ENCODE measurements around the gene NLGN2.
A peak's percentile ranks its signal among the peaks of the same experiment; 100 is the strongest.
"Not testable (repeated sequence)": the region's sequence is repeated elsewhere in the genome, so short reads cannot be mapped to it uniquely, and the experiment has no call there.

Gene NLGN2

DNA sequence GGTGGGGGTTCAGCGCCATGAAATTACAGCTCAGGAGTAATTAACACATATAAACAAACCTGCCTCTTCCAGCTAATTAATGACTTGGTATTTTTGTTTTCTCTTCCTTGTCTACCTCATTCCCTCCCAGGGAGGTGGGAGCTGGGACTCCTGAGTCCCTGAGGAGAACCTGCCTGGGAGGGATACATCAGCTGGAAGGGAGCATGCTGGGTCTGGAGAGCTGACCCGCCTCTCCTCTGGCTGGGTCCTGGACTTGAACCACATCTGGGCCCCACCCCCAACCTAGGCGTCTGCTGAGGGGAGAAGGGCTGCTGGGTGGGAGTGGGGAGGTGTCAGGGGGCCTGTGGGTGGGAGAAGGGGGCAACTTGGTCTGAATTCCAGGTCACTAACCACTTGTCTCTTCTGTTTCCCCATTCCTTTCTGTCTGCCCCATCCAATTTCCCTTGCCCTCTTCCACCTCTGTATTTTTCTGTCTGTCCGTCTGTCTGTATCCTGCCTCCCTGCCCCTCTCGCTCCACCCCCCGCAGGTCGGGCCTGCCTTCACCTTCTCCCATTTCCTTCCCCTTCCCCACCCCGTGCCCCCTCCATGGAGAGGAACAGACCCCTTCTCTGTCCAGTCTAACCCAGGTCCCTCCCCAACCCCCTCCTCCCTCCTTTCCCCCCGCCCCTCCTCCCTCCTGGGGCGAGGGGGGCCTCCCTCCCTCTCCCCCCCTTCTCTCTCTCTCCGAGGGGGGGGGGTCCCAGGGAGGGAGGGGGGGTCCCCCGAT, at the start of gene NLGN2:
NLGN2 (plus strand) TSS at position 361 of the 767 bp plus-strand sequence. CDS start 411 bp downstream, outside the sequence.
- DNase-seq (ENCODE audit: low spot score) = no peak

DNA sequence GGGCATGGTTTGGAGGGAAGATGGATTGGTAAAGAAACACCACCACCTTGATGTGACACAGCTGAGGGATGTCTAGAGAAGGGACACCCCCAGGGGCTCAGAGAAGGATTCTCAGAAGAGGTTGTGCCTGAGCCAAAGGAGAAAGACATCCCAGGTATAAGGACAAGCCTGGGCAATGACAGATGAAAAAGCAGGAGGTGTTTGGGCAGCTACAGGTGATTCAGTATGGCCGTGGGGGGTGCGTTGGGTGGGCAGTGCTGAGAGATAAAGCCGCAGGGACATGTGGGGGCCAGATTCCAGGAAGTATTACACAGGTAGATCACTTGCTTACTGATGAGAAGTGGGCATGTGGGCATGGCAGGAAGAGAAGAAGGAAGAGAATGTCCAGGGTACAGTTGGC, 45.7 kb upstream of the NLGN2 start:
- DNase-seq (ENCODE audit: low spot score) = no peak

DNA sequence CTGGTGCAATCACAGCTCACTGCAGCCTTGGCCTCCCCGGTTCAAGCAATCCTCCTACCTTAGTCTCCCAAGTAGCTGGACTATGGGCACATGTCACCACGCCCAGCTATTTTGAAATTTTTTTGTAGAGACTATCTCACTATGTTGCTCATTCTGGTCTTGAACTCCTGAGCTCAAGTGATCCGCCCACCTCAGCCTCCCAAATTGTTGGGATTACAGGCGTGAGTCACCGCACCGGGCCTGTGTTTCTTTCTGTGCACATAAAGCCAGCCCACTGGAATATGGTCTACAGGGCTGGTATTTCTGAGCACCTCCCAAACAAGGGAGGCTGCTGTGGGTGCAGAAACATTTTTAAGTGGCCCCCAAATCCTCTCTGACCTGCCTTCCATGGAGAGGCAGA, 44.3 kb upstream of the NLGN2 start:
- DNase-seq (ENCODE audit: low spot score) = no peak

DNA sequence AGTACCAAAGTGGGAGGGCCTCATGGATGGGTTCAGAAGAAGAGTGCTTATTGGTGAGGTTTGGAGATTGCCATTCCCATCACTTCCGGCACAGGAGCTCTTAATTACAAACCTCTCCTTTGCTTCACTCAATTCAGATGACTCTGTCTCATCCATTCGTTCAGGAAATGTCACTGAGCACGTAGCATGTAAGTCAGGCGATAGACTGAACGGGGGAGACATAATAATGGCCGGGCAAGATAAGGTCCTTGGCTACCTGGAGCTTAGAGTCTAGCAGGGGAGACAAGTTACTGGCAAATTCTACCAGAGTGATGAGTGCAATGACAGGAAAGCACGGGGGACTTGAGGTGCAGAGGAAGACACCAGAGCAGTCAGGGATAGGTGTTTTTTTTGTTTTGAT, 41.7 kb upstream of the NLGN2 start:
- not testable (repeated sequence) for DNase-seq (ENCODE audit: low spot score)

DNA sequence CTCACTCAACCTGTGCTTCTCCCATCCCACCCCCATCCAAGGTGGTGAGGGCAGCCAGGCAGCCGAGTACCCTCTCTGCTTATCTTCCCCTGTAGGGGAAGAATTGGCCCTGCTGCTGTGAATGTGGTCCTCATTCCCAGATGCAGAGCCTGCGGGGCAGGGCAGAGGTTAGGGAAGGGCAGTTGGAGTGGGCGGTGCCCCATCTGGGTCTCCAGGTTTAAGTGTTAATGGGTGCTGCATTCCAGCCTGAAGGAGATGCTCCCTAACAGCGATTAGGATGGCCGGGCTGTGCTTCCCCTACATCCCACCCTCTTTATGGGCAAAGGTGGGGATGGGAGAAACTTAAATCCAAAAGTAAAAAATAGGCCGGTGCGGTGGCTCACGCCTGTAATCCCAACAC, 40.6 kb upstream of the NLGN2 start:
- no peak for DNase-seq (ENCODE audit: low spot score)

DNA sequence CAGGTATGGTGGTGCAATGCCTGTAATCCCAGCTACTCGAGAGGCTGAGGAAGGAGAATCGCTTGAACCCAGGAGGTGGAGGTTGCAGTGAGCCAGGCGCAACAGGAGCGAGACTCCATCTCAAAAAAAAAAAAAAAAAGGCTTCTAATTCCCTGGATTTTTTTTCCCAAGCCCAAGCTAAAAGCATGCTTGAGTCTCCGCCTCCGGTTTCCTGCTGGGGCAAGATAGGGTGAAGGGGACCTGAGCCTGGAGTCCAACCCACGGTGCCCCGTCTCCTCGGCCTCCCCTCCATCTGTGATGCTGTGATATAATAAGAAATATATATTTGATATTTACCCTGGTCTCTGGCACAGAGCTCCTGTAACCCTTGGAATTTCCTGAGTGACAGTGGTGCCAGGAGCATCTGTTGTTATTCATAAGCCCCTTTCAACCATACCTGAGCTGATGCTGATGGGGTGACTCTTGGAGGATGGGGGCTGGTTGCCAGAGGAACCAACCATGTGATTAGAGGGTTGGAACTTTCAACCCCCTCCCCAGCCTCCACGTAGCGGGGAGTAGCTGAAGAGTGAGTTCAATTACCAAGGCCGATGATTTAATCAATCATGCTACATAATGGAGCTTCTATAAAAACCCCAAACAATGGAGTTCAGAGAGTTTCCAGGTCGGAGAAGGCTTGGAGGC, 39.6 kb upstream of the NLGN2 start:
- no peak for DNase-seq (ENCODE audit: low spot score)

DNA sequence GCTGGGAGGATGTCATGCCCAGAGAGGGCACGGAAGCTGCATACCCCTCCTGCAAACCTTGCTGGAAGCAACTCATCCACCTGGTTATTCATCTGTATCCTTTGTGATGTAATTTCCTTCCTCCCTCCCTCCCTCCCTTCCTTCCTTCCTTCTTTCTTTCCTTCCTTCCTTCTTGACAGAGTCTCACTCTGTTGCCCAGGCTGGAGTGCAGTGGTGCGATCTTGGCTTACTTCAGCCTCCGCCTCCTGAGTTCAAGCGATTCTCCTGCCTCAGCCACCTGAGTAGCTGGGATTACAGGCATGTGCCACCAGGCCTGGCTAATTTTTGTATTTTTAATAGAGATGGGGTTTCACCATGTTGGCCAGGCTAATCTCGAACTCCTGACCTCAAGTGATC, 39.0 kb upstream of the NLGN2 start:
- not testable (repeated sequence) for DNase-seq (ENCODE audit: low spot score)

DNA sequence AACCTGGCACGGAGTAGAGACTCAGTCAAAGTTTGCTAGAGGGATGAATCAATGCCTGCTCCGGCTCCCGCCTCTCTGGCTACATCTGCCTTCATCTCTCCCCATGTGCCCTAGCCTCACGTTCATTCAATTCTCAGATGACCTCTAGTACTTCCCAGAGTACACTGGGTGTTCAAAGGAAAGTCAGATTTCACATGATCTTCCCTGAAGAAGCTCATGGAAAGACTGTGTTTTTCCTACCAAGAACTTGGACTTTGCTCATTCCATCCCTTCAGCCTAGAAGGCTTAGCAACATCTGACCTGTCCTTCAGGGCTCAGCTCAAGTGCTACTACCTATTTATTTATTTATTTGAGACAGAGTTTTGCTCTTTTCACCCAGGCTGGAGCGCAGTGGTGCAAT, 37.8 kb upstream of the NLGN2 start:
- no peak for DNase-seq (ENCODE audit: low spot score)

DNA sequence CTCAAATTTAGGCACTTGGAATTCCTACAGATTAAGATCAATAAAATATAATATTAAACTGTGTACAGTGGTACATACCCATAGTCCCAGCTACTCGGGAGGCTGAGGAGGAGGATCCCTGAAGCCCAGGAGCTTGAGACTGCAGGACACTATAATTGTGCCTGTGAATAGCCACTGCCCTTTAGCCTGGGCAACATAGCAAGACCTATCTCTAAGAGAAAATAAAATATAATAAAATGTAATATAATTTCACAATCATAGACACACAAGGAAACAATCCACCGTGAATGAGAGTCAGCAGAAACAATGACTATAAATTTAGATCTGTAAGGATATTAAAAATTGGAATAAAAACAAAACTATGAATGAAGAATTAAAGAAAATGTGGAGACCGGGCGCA, 36.8 kb upstream of the NLGN2 start:
- DNase-seq (ENCODE audit: low spot score) = no peak

DNA sequence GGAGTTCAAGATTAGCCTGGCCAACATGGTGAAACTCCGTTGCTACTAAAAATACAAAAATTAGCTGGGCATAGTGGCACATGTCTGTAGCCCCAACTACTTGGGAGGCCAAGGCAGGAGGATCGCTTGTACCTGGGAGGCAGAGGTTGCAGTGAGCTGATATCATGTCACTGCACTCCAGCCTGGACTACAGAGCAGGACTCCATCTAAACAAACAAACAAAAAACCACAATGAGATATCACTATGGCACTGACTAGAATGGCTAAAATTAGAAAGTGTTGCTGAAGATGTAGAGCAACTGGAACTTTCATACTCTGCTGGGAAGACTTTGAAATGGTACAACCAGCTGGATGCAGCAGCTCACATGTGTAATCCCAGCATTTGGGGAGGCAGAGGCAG, 33.3 kb upstream of the NLGN2 start:
- no peak for DNase-seq (ENCODE audit: low spot score)

DNA sequence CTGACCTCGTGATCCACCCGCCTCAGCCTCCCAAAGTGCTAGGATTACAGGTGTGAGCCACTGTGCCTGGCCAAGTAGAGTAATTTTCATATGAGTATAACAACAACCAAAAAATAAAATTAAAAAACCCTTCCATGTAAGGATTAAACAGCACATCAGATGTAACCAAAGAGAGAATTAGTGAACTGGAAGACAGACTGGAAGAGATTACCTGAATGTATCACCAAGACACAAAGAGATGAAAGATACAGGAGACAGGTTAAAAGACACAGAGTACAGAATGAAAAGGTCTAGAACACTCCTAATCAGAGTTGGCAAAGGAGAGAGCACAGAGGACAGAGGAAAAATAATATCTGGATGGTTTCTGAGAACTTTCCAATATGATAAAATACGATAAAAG, 28.5 kb upstream of the NLGN2 start:
- DNase-seq (ENCODE audit: low spot score) = no peak

DNA sequence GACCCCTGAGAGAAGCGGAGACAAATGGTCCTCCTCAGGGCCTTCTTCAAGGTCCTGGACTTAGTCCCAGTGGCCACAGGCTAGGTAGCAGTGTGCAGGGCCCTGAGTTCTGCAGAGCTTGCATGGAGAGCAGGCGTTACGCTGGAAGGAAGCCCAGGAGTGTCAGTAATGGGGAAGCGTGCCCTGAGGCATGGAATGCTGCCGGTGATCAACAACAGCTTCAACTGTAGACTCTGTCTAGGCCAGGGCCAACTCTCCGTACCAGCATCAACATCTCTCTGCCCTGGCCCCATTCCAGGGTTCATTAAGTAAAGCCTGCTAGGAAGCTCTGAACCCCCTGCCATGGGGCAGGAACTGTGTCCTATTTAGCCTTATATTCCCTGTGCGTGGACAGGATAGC, 27.3 kb upstream of the NLGN2 start:
- no peak for DNase-seq (ENCODE audit: low spot score)

DNA sequence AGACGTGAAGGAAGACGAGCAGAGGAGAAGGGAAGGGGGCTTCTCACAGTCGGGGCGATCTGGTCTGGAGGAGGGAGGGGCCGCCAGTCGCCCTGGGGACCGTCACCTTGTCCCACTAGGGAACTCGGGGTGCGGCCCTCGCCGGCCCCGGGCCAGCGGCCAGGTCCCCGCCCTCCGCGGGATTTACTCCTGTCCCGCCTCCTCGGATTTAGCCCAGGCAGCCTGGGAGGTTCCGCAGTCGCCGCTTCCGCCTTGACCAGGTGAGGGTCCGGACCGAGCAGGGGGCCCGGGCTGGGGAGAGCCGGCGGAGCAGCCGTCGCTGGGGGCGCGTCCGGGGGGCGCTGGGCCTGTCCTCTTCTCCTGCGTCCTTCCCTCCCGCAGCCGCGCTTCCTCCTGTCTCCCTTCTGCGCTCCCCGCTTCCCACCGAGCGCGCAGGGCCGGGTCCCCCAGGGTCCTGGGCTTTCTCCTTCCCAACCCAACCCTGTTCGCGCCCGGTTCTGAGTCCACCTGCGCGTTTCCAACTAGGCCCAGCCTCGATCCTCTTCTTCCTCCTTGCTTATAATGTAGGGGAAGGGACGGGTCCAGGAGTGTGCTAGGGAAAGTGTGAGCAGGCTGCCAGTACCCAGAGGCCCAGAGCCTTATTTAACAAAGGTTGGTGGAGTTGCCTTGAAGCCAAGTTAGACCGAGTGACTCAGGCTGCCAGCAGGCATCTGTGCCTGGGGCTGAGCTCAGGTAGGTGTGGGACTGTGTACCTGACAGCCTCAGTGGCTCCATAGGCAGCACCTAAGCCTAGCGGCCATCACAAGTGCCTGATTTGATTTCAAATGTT, 26.6 kb upstream of the NLGN2 start, which contains the start of gene TNK1:
TNK1 (plus strand) TSS at position 235 of the 829 bp plus-strand sequence. CDS start 1,838 bp downstream, outside the sequence.
- no peak for DNase-seq (ENCODE audit: low spot score)

DNA sequence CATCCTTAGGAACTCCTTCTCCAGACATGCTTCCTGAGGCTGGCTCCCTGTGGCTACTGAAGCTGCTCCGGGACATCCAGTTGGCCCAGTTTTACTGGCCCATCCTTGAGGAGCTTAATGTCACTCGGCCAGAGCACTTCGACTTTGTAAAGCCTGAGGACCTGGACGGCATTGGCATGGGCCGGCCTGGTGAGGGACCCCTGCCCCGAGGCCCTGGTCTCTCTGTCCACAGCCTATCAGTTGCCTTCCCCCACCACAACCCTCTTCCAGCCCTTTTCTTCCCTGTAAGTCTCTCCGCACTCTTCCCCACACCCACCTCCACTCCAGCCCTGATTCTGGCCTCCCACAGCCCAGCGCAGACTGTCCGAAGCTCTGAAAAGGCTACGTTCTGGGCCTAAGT, 24.7 kb upstream of the NLGN2 start:
- DNase-seq (ENCODE audit: low spot score) = no peak

DNA sequence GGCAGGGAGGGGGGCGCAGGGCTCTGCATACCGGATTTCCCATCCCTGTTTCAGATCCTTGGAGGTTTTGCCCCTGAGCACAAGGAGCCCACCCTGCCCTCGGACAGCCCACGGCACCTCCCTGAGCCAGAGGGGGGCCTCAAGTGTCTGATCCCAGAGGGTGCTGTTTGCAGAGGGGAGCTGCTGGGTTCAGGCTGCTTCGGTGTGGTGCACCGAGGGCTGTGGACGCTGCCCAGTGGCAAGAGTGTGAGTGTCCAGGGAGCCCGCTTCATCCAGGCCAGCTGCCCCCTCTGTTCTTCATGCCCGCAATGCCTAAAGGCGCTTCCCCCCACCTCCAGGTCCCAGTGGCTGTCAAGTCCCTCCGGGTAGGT, 24.3 kb upstream of the NLGN2 start:
- no peak for DNase-seq (ENCODE audit: low spot score)

DNA sequence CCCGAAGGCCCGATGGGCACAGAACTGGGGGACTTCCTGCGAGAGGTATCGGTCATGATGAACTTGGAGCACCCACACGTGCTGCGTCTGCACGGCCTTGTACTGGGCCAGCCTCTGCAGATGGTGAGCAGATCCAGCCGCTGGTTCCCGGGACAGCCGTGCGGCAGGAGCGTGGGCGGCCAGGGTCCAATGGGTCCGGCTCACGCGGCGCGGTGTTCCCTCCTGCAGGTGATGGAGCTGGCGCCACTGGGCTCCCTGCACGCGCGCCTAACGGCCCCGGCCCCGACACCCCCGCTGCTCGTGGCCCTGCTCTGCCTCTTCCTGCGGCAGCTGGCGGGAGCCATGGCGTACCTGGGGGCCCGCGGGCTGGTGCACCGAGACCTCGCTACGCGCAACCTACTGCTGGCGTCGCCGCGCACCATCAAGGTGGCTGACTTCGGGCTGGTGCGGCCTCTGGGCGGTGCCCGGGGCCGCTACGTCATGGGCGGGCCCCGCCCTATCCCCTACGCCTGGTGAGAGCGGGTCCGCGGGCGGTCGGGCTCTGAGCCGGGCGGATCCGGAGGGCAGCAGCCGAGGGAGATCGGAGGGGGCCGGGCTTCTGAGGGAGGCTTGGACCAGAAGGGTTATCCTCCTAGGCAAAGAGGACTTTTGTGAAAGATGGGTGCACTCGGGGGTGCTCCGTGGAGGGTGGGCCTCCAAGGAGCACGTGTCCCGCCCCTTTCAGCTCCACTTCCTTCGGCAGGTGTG, 23.7 kb upstream of the NLGN2 start:
- DNase-seq (ENCODE audit: low spot score) = peak; percentile 56

DNA sequence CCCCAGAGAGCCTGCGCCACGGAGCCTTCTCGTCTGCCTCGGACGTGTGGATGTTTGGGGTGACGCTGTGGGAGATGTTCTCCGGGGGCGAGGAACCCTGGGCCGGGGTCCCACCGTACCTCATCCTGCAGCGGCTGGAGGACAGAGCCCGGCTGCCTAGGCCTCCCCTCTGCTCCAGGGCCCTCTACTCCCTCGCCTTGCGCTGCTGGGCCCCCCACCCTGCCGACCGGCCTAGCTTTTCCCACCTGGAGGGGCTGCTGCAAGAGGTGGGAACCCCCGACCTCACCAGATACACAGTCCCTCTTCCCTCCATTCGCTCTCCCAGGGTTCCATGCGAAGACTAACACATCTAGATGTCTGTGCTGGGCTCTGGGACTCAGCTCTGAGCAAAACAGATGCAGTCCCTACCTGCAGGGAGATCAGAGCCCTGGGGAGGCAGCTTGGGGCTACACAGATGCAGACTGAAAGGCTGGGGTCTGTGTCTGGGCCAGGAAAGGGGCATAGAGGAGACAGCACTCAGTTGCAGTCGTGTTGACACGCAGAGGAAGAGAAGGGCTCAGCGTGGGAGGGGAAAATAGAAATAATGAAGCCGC, 23.1 kb upstream of the NLGN2 start:
- no peak for DNase-seq (ENCODE audit: low spot score)

DNA sequence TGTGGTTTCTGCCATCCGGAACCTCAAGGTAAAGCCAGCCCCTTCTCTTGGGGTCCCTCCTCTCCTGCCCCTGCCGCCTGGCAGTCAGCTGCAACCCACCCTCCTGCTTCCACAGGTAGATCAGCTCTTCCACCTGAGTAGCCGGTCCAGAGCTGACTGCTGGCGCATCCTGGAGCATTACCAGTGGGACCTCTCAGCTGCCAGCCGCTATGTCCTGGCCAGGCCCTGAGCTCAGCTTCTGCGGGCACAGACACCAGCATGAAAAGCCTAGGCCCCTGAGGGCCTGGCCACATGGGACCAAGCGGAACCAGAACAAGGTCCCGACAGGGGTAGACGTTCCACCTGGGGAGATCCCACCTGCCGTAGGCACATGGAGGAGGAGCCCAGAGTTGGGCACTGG, 18.8 kb upstream of the NLGN2 start:
- DNase-seq (ENCODE audit: low spot score) = no peak

DNA sequence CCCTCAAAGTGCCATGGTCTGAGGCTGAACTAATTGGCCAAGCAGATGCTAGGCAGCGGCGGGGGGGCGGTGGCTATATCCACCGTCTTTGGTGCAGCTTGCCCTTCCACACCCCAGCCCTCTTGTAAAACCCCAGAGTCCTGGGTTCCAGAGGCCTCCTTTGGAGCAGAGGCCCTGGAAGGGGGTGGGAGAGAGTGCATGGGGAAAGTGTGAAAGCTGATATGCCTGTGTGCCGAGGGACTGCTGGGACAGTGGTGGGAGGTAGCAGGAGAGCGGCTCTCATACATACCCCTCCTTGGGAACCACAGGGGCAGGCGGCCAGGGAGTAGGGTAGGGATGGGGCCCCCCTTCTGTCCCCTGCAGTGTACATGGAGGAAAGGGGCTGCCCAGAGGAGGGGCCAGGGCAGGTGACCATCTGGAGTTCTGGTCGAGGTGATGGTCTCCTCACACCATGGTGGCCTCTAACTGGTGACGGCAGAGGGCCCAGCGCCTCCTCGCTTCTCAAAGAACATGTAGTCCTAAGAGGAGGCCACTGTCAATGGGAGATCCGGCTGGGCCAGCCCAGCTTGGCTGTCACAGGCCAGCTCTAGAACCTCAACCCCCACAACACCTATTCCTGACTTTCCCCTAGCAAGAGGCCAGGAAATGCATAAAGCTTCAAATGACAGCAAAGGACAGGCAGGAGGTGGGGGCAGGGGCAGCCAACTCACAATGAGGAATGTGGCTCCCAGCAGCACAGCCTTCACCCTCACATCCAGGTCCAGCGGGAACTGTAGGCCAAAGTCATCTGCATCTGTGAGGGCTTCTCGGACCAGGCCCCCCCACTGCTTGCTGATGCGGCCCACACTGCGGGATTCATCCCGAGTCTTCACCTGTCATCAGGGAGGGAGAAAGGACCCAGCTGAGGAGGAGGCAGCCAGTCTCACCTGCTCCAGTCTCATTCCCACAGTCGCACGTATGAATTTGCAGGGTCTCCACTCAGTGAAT, 17.4 kb upstream of the NLGN2 start:
- no peak for DNase-seq (ENCODE audit: low spot score)

DNA sequence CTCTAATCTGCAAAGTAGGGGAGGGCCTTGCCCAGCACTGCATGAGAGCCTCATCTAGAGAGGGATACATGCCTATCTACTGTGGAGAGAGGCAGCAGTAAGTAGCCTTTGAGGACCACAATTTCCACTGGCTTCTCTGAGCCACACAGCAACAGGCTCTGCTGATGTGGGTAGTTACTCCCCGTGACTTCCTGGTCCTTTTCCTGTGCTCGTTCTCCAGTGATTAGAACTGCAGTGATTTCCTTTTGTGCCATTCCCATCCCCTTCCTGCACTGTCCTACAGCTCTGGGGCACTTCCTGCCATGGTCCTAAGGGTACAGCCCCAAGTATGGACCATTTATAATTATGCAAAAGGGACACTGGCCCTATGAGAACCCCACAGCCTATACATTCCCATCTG, 16.3 kb upstream of the NLGN2 start:
- no peak for DNase-seq (ENCODE audit: low spot score)
